ENCODE data around the gene RBPJ.

DNA sequence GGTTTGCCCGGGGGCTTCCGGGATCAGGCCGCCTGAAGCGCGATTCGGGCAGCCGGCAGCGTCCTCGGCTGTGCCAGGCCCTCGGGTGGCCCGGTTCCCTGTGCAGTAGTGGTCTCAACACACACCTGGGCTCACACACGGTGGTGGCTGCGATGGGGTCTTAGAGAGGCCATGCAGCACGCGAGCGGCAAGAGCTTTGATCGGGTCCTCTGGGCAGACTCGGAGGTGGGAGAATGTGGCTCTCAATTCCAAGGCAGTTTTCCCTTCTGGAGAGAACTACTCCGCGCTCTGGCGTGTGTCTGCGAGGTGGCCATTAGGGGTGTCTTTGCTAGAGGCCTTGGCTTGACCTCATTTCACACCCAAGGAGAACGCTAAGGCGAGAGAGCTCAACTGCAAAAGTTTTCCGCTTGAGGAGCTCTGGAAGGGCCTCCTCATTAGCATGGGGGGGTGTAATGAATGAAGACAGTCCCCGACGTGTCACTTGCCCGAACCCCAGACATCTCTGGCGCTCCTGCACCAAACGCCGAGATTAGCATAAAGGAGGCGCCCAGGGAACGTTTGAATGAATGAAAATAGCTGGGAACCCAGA lies 771 bp upstream of the RBPJ start:
- TF ChIP-seq, protein P1, sequence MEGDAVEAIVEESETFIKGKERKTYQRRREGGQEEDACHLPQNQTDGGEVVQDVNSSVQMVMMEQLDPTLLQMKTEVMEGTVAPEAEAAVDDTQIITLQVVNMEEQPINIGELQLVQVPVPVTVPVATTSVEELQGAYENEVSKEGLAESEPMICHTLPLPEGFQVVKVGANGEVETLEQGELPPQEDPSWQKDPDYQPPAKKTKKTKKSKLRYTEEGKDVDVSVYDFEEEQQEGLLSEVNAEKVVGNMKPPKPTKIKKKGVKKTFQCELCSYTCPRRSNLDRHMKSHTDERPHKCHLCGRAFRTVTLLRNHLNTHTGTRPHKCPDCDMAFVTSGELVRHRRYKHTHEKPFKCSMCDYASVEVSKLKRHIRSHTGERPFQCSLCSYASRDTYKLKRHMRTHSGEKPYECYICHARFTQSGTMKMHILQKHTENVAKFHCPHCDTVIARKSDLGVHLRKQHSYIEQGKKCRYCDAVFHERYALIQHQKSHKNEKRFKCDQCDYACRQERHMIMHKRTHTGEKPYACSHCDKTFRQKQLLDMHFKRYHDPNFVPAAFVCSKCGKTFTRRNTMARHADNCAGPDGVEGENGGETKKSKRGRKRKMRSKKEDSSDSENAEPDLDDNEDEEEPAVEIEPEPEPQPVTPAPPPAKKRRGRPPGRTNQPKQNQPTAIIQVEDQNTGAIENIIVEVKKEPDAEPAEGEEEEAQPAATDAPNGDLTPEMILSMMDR (IDR thresholded peaks at IDR 0.05): peak; percentile 3
- no peak for TF ChIP-seq EZH2 (IDR thresholded peaks at IDR 0.05)
